Panc1 (cell line): ENCODE results near the gene DRD4.

Experiments used
- CTCF ChIP-seq: fragments of 450-650 bp; IDR thresholded peaks from 2 replicates; pipeline ENCODE4 v1.5.1; 2017; ENCODE audit warnings: mild to moderate bottlenecking
- POLR2AphosphoS5 ChIP-seq: IDR thresholded peaks from 2 replicates; pipeline ENCODE4 v1.6.1; 2012; ENCODE audit warnings: mild to moderate bottlenecking, low read depth, low read length, moderate library complexity

GRCh38 chr11:645536-645935 is 8.5 kb downstream of the DRD4 start:
- TF ChIP-seq CTCF (no peak), POLR2AphosphoS5 (no peak)
